HepG2 (cell line): ENCODE measurements around the gene GPR89A. TPM values are rescaled to one million over a fixed set of nuclear protein-coding genes. Genes with fewer than 3 reads are reported as not detected.

ENCODE experiments used
- CC2D1A ChIP-seq: sonication (generic); formaldehyde crosslinking; IDR thresholded peaks from 2 replicates; pipeline ENCODE4 v1.8.1; 2023; ENCODE audit warnings: mild to moderate bottlenecking, missing genetic modification reagents
- DPF2 ChIP-seq: sonication (generic); formaldehyde crosslinking; IDR thresholded peaks from 2 replicates; pipeline ENCODE4 v1.4.0; 2020; ENCODE audit warnings: mild to moderate bottlenecking, low read depth, missing genetic modification reagents, borderline replicate concordance
- E2F2 ChIP-seq: sonication (generic); formaldehyde crosslinking; IDR thresholded peaks from 2 replicates; pipeline ENCODE4 v1.4.0; 2020; ENCODE audit warnings: missing genetic modification reagents, borderline replicate concordance
- GATA4 ChIP-seq: sonication (generic); IDR thresholded peaks from 2 replicates; pipeline ENCODE4 v1.6.1; 2016; ENCODE audit warnings: antibody characterized with exemption, low read depth, borderline replicate concordance
- HDAC1 ChIP-seq: sonication (generic); formaldehyde crosslinking; IDR thresholded peaks from 2 replicates; pipeline ENCODE4 v1.5.1; 2020; ENCODE audit warnings: mild to moderate bottlenecking, missing genetic modification reagents
- IRF2 ChIP-seq: IDR thresholded peaks from 2 replicates; pipeline ENCODE4 v1.6.1; 2018; ENCODE audit warnings: missing genetic modification reagents, missing compliant biosample characterization
- KAT2B ChIP-seq: fragments of 150-350 bp; IDR thresholded peaks from 2 replicates; pipeline ENCODE4 v1.6.1; 2014; ENCODE audit warnings: low read depth, low read length, borderline replicate concordance
- KIAA2018 ChIP-seq: sonication (generic); formaldehyde crosslinking; IDR thresholded peaks from 2 replicates; pipeline ENCODE4 v1.5.0; 2020; ENCODE audit warnings: mild to moderate bottlenecking, missing genetic modification reagents, borderline replicate concordance
- KLF15 ChIP-seq: sonication (generic); formaldehyde crosslinking; IDR thresholded peaks from 2 replicates; pipeline ENCODE4 v1.8.1; 2023; ENCODE audit warnings: borderline replicate concordance, mild to moderate bottlenecking, inconsistent platforms, missing genetic modification reagents, mixed read lengths
- MZF1 ChIP-seq: sonication (generic); formaldehyde crosslinking; IDR thresholded peaks from 2 replicates; pipeline ENCODE4 v1.8.1; 2023; ENCODE audit warnings: mild to moderate bottlenecking, missing genetic modification reagents, borderline replicate concordance
- PHB2 ChIP-seq: fragments of 450-650 bp; IDR thresholded peaks from 2 replicates; pipeline ENCODE4 v1.6.1; 2018; ENCODE audit not compliant: partially characterized antibody
- POLR2G ChIP-seq: fragments of 200-400 bp; formaldehyde crosslinking; IDR thresholded peaks from 2 replicates; pipeline ENCODE4 v1.6.1; 2018; ENCODE audit warnings: mild to moderate bottlenecking, low read depth, low read length, moderate library complexity
- ZC3H13 ChIP-seq: sonication (generic); formaldehyde crosslinking; IDR thresholded peaks from 2 replicates; pipeline ENCODE4 v1.8.1; 2023; ENCODE audit warnings: mild to moderate bottlenecking, missing genetic modification reagents, moderate library complexity
- ZNF839 ChIP-seq: sonication (generic); formaldehyde crosslinking; IDR thresholded peaks from 2 replicates; pipeline ENCODE4 v1.4.0; 2020; ENCODE audit warnings: missing genetic modification reagents, mild to moderate bottlenecking, borderline replicate concordance
- polyA plus RNA-seq, 8 experiments: library from polyadenylated mRNA; depleted of rRNA in 3 of 8; stranded (reverse) in 7 of 8; unstranded in 1 of 8; fragments of >200 nt; fragmentation: Illumina TruSeq in 4 of 8; extraction: Trizol in 4 of 8; gene quantifications; 2 replicates each; pipeline versions ENCODE4 v1.2.1 to v1.2.3, GENCODE V29; 2011 to 2016; ENCODE audit warnings: low read depth in 4 of 8, missing spikeins in 1 of 8, mixed read lengths in 1 of 8; ENCODE audit not compliant: insufficient read depth in 1 of 8
- total RNA-seq, 5 experiments: library from RNA; depleted of rRNA; stranded (reverse); fragments of >200 nt; fragmentation: Illumina TruSeq; extraction: Trizol; gene quantifications; 2 replicates each; pipeline ENCODE4 v1.2.3, GENCODE V29; 2016; ENCODE audit warnings: low read depth in 1 of 5
- TF ChIP-seq, protein P1 (sequence below): sonication (generic); formaldehyde crosslinking; IDR thresholded peaks from 2 replicates; pipeline ENCODE4 v1.4.0; 2020; ENCODE audit warnings: missing genetic modification reagents, borderline replicate concordance
- TF ChIP-seq, protein P2 (sequence below): sonication (generic); formaldehyde crosslinking; IDR thresholded peaks from 2 replicates; pipeline ENCODE4 v1.4.0; 2020; ENCODE audit warnings: missing genetic modification reagents

The GPR89A gene
- total and polyA plus RNA-seq, 2 of the 13 experiments (the other 11 are each of a cell fraction or from before 2014, with no cell fraction given) = 23.4 to 32.6 TPM

GRCh38 chr1:145707183-145707867, 99.5 kb downstream of the GPR89A start, which contains the start of gene PDZK1 (continued):
- TF ChIP-seq CC2D1A (CRISPR knock-in tag) (no peak), ZNF839 (CRISPR knock-in tag) (no peak), KLF15 (no peak), KIAA2018 (CRISPR knock-in tag) (no peak), MZF1 (CRISPR knock-in tag) (no peak), GATA4 (no peak), DPF2 (CRISPR knock-in tag) (0 out of 2 replicates have a peak, but pooled peaks have one; percentile 12), PHB2 (no peak), POLR2G (peak; percentile 32; the same call in 1 of the 2 replicates), E2F2 (CRISPR knock-in tag) (no peak), HDAC1 (CRISPR knock-in tag) (peak; percentile 84), KAT2B (no peak), IRF2 (CRISPR knock-in tag) (peak; percentile 55; the same call in 1 of the 2 replicates), ZC3H13 (CRISPR knock-in tag) (no peak)
- TF ChIP-seq, protein P1, sequence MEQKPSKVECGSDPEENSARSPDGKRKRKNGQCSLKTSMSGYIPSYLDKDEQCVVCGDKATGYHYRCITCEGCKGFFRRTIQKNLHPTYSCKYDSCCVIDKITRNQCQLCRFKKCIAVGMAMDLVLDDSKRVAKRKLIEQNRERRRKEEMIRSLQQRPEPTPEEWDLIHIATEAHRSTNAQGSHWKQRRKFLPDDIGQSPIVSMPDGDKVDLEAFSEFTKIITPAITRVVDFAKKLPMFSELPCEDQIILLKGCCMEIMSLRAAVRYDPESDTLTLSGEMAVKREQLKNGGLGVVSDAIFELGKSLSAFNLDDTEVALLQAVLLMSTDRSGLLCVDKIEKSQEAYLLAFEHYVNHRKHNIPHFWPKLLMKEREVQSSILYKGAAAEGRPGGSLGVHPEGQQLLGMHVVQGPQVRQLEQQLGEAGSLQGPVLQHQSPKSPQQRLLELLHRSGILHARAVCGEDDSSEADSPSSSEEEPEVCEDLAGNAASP (CRISPR knock-in tag) = peak; percentile 22; the same call in 1 of the 2 replicates
- TF ChIP-seq, protein P2, sequence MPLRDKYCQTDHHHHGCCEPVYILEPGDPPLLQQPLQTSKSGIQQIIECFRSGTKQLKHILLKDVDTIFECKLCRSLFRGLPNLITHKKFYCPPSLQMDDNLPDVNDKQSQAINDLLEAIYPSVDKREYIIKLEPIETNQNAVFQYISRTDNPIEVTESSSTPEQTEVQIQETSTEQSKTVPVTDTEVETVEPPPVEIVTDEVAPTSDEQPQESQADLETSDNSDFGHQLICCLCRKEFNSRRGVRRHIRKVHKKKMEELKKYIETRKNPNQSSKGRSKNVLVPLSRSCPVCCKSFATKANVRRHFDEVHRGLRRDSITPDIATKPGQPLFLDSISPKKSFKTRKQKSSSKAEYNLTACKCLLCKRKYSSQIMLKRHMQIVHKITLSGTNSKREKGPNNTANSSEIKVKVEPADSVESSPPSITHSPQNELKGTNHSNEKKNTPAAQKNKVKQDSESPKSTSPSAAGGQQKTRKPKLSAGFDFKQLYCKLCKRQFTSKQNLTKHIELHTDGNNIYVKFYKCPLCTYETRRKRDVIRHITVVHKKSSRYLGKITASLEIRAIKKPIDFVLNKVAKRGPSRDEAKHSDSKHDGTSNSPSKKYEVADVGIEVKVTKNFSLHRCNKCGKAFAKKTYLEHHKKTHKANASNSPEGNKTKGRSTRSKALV (CRISPR knock-in tag) = no peak
